Measurements from ENCODE around the gene FRAT1. TPM values are rescaled to one million over a fixed set of nuclear protein-coding genes. Genes with fewer than 3 reads are reported as not detected.

Gene FRAT1
- total and polyA plus RNA-seq, 2 of the 13 experiments (the other 11 are each of a cell fraction or from before 2014, with no cell fraction given), result 1.7 to 2.3 TPM

GRCh38 chr10:97297556-97298222, 21.4 kb upstream of the FRAT1 start (continued):
- 0 out of 2 replicates have a peak, but pooled peaks have one; percentile 24 for TF ChIP-seq FOSL2 (CRISPR knock-in tag; IDR thresholded peaks at IDR 0.05)
- TF ChIP-seq ZNF12 (CRISPR knock-in tag; IDR thresholded peaks at IDR 0.05), result 0 out of 2 replicates have a peak, but pooled peaks have one; percentile 39
- TF ChIP-seq NKX3-1 (CRISPR knock-in tag; IDR thresholded peaks at IDR 0.05), result no peak
- TF ChIP-seq CHD4 (IDR thresholded peaks at IDR 0.05; ENCODE audit: borderline replicate concordance, low read length), result peak; percentile 37; the same call in 1 of the 2 replicates
- TF ChIP-seq ZBTB26 (CRISPR knock-in tag; IDR thresholded peaks at IDR 0.05; ENCODE audit: borderline replicate concordance), result no peak
- TF ChIP-seq ZNF121 (CRISPR knock-in tag; IDR thresholded peaks at IDR 0.05), result peak; percentile 100
- TF ChIP-seq NAIF1 (CRISPR knock-in tag; IDR thresholded peaks at IDR 0.05; ENCODE audit: borderline replicate concordance), result peak; percentile 70; the same call in 1 of the 2 replicates
- peak; percentile 93 for TF ChIP-seq GFI1 (CRISPR knock-in tag; IDR thresholded peaks at IDR 0.05; ENCODE audit: borderline replicate concordance)
- TF ChIP-seq ATF2 (CRISPR knock-in tag; IDR thresholded peaks at IDR 0.05), result 0 out of 2 replicates have a peak, but pooled peaks have one; percentile 13
- peak; percentile 34; the same call in 1 of the 2 replicates for TF ChIP-seq ZSCAN9 (CRISPR knock-in tag; IDR thresholded peaks at IDR 0.05; ENCODE audit: borderline replicate concordance)
- TF ChIP-seq ADNP (CRISPR knock-in tag; IDR thresholded peaks at IDR 0.05), result peak; percentile 98
- TF ChIP-seq RARA (CRISPR knock-in tag; IDR thresholded peaks at IDR 0.05), result peak; percentile 64
- no peak for TF ChIP-seq NONO (IDR thresholded peaks at IDR 0.05)
- TF ChIP-seq NONO (CRISPR knock-in tag; conservative IDR thresholded peaks at IDR 0.05), result 0 out of 2 replicates have a peak, but pooled peaks have one; percentile 14
- no peak for TF ChIP-seq DMTF1 (CRISPR knock-in tag; IDR thresholded peaks at IDR 0.05)
- no peak for TF ChIP-seq SIX4 (CRISPR knock-in tag; IDR thresholded peaks at IDR 0.05)
- 0 out of 2 replicates have a peak, but pooled peaks have one; percentile 22 for TF ChIP-seq SMYD3 (CRISPR knock-in tag; IDR thresholded peaks at IDR 0.05)
- peak; percentile 35; the same call in 1 of the 2 replicates for TF ChIP-seq ZBTB33 (CRISPR knock-in tag; IDR thresholded peaks at IDR 0.05)
- peak; percentile 100 for TF ChIP-seq ZNF770 (CRISPR knock-in tag; IDR thresholded peaks at IDR 0.05)
- no peak for TF ChIP-seq SP5 (CRISPR knock-in tag; IDR thresholded peaks at IDR 0.05; ENCODE audit: borderline replicate concordance, low read depth)
- TF ChIP-seq CENPT (CRISPR knock-in tag; IDR thresholded peaks at IDR 0.05; ENCODE audit: low read depth), result no peak

All from HepG2 (cell line).